Germinal center (tissue), 1 donor: ENCODE results near the gene ALAS1.
A peak's percentile ranks its signal among the peaks of the same experiment; 100 is the strongest.

Experiments
- DNase-seq: peaks from one replicate; pipeline ENCODE4 v3.0.0; 2012; ENCODE audit warnings: mixed read lengths, low spot score

The ALAS1 gene

GRCh38 chr3:52221141-52221562 lies 23.2 kb downstream of the ALAS1 start:
- DNase-seq, result no peak

- DNase-seq, result no peak
These were observed 23.8 kb downstream of the ALAS1 start for GRCh38 chr3:52221563-52222318.

- no peak for DNase-seq
These were observed 24.6 kb downstream of the ALAS1 start for GRCh38 chr3:52222319-52223221.

GRCh38 chr3:52223449-52224408 lies 25.8 kb downstream of the ALAS1 start:
- no peak for DNase-seq

GRCh38 chr3:52225452-52226228 lies 27.7 kb downstream of the ALAS1 start, which contains the start of gene TLR9:
Gene TLR9, minus strand, starts transcription at chr3:52225645. Its CDS starts 116 bp downstream, at chr3:52225529.
- DNase-seq, result peak; percentile 91

GRCh38 chr3:52226229-52226817 lies 28.4 kb downstream of the ALAS1 start:
- no peak for DNase-seq

GRCh38 chr3:52227117-52227516 lies 29.2 kb downstream of the ALAS1 start:
- DNase-seq, result no peak

- no peak for DNase-seq
These were observed 29.8 kb downstream of the ALAS1 start for GRCh38 chr3:52227766-52228165.

- DNase-seq, result no peak
These were observed 30.3 kb downstream of the ALAS1 start for GRCh38 chr3:52228266-52228665.

GRCh38 chr3:52228751-52229291 lies 30.9 kb downstream of the ALAS1 start:
- DNase-seq, result no peak

- no peak for DNase-seq
These were observed 31.7 kb downstream of the ALAS1 start for GRCh38 chr3:52229656-52230055.

- DNase-seq, result no peak
These were observed 32.5 kb downstream of the ALAS1 start for GRCh38 chr3:52230461-52230860.

GRCh38 chr3:52230889-52231499 lies 33.0 kb downstream of the ALAS1 start:
- DNase-seq, result no peak

- DNase-seq, result peak; percentile 78
These were observed 33.7 kb downstream of the ALAS1 start for GRCh38 chr3:52231502-52232278.

- DNase-seq, result no peak
These were observed 34.5 kb downstream of the ALAS1 start for GRCh38 chr3:52232279-52233107.

- DNase-seq, result no peak
These were observed 35.2 kb downstream of the ALAS1 start for GRCh38 chr3:52233108-52233591.

- DNase-seq, result no peak
These were observed 36.0 kb downstream of the ALAS1 start for GRCh38 chr3:52233968-52234367.
